Measurements from ENCODE around the gene DKK2.
"Not testable (repeated sequence)": the region's sequence is repeated elsewhere in the genome, so short reads cannot be mapped to it uniquely, and the experiment has no call there.

DKK2 gene

GRCh38 chr4:106909486-106910188 lies 126.5 kb downstream of the DKK2 start:
- DNase-seq (ENCODE audit: low spot score), result no peak

DNA sequence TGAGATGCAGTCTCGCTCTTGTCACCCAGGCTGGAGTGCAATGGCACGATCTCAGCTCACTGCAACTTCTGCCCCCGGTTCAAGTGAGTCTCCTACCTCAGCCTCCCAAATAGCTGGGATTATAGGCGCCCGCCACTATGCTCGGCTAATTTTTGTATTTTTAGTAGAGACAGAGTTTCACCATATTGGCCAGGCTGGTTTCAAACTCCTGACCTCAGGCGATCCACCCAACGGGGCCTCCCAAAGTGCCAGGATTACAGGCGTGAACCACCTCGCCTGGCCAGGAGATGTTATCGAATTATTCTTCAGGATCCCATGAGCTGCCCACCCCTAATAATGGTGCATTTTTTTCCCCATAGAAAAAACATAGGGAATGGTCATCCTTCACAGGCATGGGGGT lies 128.1 kb downstream of the DKK2 start:
- not testable (repeated sequence) for DNase-seq (ENCODE audit: low spot score)

DNA sequence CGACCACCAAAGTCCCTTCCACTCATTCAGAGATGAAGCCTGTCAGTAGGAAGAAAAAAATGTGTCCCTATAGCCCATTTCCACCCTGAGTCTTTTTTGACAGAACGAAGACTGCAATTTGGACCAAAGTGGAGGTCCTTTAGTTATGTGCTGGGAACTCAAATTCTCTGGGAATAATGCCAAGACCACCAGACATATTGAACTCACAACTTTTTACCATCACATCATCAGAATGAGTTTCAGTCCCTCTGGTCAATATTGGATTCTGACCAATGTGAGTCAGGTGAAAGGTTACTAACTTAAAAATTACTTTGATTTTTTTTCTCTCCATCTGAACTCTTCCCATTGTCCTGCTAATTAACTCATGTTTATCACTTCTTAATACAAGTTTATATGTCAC lies 128.9 kb downstream of the DKK2 start:
- no peak for DNase-seq (ENCODE audit: low spot score)

- no peak for DNase-seq (ENCODE audit: low spot score)
These were observed 129.4 kb downstream of the DKK2 start for GRCh38 chr4:106906728-106907127.

DNA sequence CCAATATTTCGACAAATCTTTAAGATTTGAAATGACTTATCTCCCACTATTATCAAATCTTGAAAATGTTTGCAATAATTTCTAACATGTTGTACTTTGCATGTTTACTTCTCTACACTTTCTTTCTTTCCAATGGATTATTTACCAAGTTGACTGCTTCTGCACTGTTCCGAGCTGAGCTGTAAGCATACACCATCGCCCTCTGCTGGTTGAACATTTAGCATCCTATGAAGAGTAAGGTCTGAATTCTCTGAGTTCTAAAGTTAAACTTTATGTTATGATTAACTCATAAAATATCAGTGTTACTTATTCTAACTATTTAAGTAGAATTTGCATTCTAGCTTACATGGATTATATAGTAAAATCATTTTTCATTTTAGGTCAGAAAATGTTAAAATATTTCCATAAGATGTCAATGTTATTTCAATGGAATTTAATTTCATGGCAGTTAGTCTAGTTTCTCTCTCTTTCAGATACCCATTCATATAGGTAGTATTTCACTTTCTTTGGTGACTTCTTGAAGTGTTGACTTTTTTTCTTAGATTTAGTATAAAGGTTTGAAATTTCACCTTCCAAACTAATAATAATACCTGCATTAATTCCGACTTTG lies 137.4 kb downstream of the DKK2 start:
- DNase-seq (ENCODE audit: low spot score), result peak; percentile 38

DNA sequence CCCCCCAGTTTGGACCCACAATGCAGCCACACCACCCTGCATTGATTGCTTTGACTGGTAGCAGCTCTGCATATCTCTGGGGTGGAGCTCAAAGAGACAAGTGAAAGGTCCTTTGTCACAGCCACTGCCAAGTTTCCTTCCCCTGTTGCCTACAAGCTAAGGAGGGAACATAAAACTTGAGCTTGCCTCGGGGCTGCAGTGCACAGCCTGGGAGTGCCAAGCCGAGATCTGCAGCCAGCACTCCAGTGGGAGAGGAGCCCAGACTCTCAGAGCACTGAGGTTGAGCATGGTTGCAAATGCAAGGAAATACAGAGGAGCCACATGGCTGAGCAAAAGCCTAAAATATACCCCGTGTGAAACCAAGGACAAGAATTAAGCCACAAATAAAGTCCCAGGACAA lies 142.2 kb downstream of the DKK2 start:
- DNase-seq (ENCODE audit: low spot score), result no peak

GRCh38 chr4:106893395-106893881 lies 142.7 kb downstream of the DKK2 start:
- no peak for DNase-seq (ENCODE audit: low spot score)

- DNase-seq (ENCODE audit: low spot score), result no peak
These were observed 143.3 kb downstream of the DKK2 start for GRCh38 chr4:106892786-106893185.

GRCh38 chr4:106875340-106875739 lies 160.8 kb downstream of the DKK2 start:
- DNase-seq (ENCODE audit: low spot score), result no peak
